SK-N-MC (cell line): Measurements from ENCODE around the gene ULK4.

Experiments
- DNase-seq: peaks from one replicate; pipeline ENCODE4 v3.0.0-alpha.2; 2011; ENCODE audit warnings: low read depth, low spot score
- H3K27ac ChIP-seq: fragments of 200-600 bp; sonication (generic); 2 replicates; pipeline ENCODE4 v1.5.1; 2016; ENCODE audit warnings: mixed run types
- H3K36me3 ChIP-seq: fragments of 200-600 bp; sonication (generic); 2 replicates; pipeline ENCODE4 v1.6.1; 2017; ENCODE audit warnings: antibody characterized with exemption, low read length, mixed read lengths; ENCODE audit not compliant: insufficient read depth
- H3K4me3 ChIP-seq: fragments of 200-600 bp; sonication (generic); 2 replicates; pipeline ENCODE4 v1.5.1; 2016
- H3K9ac ChIP-seq: fragments of 200-600 bp; sonication (generic); 2 replicates; pipeline ENCODE4 v1.8.0; 2017; ENCODE audit warnings: mixed run types, mixed read lengths; ENCODE audit not compliant: insufficient read length
- H3K9me3 ChIP-seq: fragments of 200-600 bp; sonication (generic); 2 replicates; pipeline ENCODE4 v1.6.1; 2017; ENCODE audit warnings: low read depth, mild to moderate bottlenecking, antibody characterized with exemption, low read length, moderate library complexity, mixed read lengths
- EZH2 ChIP-seq: fragments of 200-600 bp; sonication (generic); IDR thresholded peaks from one replicate; pipeline ENCODE4 v1.6.1; 2017; ENCODE audit warnings: antibody characterized with exemption
- FOXP2 ChIP-seq: optimal IDR thresholded peaks from 2 replicates; pipeline ENCODE3; 2011; ENCODE audit warnings: mild to moderate bottlenecking, moderate library complexity; ENCODE audit not compliant: insufficient read depth; ENCODE audit errors: extremely low read length, control extremely low read depth
- POLR2AphosphoS5 ChIP-seq: IDR thresholded peaks from 2 replicates; pipeline ENCODE4 v1.6.1; 2012; ENCODE audit warnings: mild to moderate bottlenecking, low read depth, low read length, borderline replicate concordance

The ULK4 gene

DNA sequence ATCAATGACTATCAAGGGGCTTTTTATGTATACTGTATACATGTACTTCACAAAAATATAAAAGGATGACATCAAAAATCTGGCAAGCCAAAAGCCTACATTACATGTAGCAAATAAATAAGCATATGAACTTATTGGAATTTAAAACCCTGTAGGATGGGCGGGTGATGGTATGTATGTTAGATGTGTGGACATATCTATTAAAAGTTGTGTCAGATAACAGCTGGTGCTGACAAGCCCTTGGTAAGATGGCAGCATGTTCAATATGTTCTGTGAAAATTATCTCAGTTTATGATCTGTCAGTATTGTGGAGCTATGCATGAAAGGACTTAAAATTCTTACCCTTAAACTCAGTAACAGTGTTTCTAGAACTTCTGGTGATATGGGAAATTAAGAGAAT, 742.5 kb downstream of the ULK4 start:
- H3K9ac ChIP-seq, result no peak overlapping the region
- H3K9me3 ChIP-seq, result no peaks in the 10 kb centered on the region
- H3K4me3 ChIP-seq, result no peak overlapping the region
- TF ChIP-seq FOXP2, result no peak
- no peak for TF ChIP-seq POLR2AphosphoS5
- TF ChIP-seq EZH2, result no peak
- peaks cover 7% of the 10 kb centered on the region for H3K36me3 ChIP-seq
- no peak for DNase-seq
- H3K27ac ChIP-seq, result no peak overlapping the region

DNA sequence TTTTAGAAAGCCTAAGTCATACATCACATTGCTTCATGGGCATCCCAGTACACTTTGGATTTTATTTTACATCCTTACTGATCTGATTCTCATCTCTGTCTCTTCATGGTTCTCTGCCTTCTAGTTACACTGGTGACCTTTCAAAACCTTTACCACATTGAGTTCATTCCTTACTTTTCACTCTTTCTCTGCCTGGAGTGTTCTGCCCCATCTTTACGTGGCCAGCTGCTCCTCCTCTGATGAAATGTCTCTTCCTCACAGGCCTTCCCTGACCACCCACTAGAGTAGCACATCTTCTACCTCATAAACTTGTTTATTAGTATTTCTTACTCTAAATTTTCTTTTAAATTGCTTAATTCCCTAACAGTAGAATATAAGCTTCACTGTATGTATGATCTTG, 744.9 kb downstream of the ULK4 start:
- no peaks in the 10 kb centered on the region for H3K36me3 ChIP-seq

DNA sequence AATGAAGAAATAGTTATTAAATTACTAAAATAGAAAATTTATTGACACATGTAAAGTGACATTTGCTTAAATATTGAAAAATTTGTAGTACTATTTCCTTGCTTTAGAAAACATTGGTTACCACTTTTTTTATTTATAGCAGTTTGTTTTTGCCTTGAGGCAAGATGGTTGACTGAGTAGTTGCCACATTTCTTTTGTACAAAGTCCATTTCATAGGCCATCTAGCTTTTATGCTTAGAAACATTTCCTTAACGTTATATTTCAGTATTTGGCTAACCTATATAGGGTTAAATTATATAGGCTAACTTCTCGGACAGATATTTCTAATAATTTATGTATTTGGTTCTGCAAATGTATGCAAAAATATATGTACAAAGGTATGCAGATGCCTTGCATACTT, 745.5 kb downstream of the ULK4 start:
- no peak for TF ChIP-seq POLR2AphosphoS5
- TF ChIP-seq FOXP2, result no peak
- TF ChIP-seq EZH2, result no peak
- Histone ChIP-seq H3K27ac (no peak overlapping the region), H3K9me3 (no peaks in the 10 kb centered on the region)

More for the DNA sequence above, 744.9 kb downstream of the ULK4 start:
- no peaks in the 10 kb centered on the region for H3K9me3 ChIP-seq
- no peak overlapping the region for H3K9ac ChIP-seq
- TF ChIP-seq FOXP2, result no peak
- no peak for TF ChIP-seq POLR2AphosphoS5
- TF ChIP-seq EZH2, result no peak
- H3K4me3 ChIP-seq, result no peak overlapping the region
- H3K27ac ChIP-seq, result no peak overlapping the region
- no peak for DNase-seq

DNA sequence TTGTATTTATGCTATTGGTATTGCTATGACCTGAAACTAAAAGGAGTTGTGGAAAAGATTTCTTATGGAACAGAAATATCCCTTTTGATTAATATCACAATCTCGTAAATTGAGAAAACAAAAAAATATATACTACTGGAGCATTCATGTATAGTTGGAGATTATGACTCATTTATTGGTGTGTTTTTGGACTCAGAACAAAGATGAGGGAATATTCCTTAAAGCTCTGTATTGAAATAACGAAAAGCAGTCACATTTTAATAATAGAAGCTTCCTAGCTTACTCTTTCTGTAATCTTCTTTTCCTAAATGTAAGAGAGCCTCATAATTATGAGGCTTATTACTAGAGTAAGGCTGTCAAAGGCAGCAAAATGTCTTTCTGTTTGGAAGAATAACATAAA, 748.3 kb downstream of the ULK4 start:
- Histone ChIP-seq H3K36me3 (no peaks in the 10 kb centered on the region), H3K9ac (no peak overlapping the region), H3K27ac (no peak overlapping the region), H3K9me3 (no peaks in the 10 kb centered on the region), H3K4me3 (no peak overlapping the region)
- TF ChIP-seq POLR2AphosphoS5 (no peak), EZH2 (no peak), FOXP2 (no peak)
- no peak for DNase-seq

More for the DNA sequence above, 745.5 kb downstream of the ULK4 start:
- H3K36me3 ChIP-seq, result no peaks in the 10 kb centered on the region
- no peak for DNase-seq
- no peak overlapping the region for H3K9ac ChIP-seq
- H3K4me3 ChIP-seq, result no peak overlapping the region

DNA sequence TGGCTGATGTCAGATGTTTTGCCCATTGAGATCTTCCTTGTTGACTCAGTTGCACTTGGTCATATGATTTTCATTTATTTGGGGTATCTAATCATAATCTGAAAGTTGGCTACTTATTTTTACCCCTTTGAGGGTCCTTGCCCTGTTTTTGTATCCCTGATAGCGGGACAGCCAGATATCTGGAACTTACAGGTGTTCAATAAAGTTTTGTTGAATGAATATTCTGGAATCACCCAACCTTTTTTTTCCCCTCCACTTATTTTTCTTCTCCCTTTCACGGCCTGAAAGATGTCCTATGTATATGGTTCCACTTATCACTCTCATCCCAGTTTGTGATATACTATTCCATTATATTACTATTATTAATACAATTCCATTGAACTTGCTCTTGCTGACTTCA, 749.8 kb downstream of the ULK4 start:
- H3K4me3 ChIP-seq, result no peak overlapping the region
- no peaks in the 10 kb centered on the region for H3K36me3 ChIP-seq
- no peaks in the 10 kb centered on the region for H3K9me3 ChIP-seq
- TF ChIP-seq FOXP2, result no peak
- TF ChIP-seq POLR2AphosphoS5, result no peak
- no peak for TF ChIP-seq EZH2
- H3K27ac ChIP-seq, result no peak overlapping the region
- H3K9ac ChIP-seq, result no peak overlapping the region
- no peak for DNase-seq

DNA sequence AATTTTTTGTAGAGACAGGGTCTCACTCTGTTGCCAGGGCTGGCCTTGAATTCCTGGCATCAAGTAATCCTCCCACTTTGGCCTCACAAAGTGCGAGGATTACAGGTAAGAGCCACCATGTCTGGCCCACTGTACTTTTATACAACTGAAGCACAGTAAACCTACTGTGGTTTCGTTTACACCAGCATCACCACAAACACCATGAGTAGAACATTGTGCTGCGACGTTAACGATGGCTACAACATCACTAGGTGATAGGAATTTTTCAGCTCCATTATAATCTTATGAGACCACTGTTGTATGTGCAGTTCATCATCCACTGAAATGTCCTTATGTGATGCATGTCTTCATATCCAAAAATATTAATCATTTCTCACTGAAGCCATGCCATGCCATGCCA, 750.9 kb downstream of the ULK4 start:
- Histone ChIP-seq H3K9ac (no peak overlapping the region), H3K9me3 (no peaks in the 10 kb centered on the region), H3K4me3 (no peak overlapping the region), H3K36me3 (no peaks in the 10 kb centered on the region), H3K27ac (no peak overlapping the region)
- no peak for DNase-seq
- TF ChIP-seq POLR2AphosphoS5 (no peak), EZH2 (no peak), FOXP2 (no peak)

DNA sequence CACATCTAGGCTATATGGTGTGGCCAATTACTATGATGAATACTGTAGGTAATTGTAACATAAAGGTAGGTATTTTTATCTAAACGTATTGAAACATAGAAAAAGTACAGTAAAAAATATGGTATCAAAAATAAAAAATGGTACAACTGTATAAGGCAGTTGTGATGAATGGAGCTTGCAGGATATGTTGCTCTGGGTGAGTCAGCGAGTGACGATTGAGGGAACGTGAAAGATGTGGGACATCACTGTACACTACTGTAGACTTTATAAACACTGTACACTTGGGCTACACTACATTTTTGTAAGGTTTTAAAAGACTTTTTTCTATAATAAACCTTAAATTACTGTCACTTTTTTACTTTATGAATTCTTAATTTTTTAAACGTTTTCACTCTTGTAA, 752.3 kb downstream of the ULK4 start:
- TF ChIP-seq EZH2, result no peak
- no peak for TF ChIP-seq FOXP2
- TF ChIP-seq POLR2AphosphoS5, result no peak
- DNase-seq, result no peak
- H3K9ac ChIP-seq, result no peak overlapping the region
- no peak overlapping the region for H3K4me3 ChIP-seq
- H3K9me3 ChIP-seq, result no peaks in the 10 kb centered on the region
- no peaks in the 10 kb centered on the region for H3K36me3 ChIP-seq
- H3K27ac ChIP-seq, result no peak overlapping the region

DNA sequence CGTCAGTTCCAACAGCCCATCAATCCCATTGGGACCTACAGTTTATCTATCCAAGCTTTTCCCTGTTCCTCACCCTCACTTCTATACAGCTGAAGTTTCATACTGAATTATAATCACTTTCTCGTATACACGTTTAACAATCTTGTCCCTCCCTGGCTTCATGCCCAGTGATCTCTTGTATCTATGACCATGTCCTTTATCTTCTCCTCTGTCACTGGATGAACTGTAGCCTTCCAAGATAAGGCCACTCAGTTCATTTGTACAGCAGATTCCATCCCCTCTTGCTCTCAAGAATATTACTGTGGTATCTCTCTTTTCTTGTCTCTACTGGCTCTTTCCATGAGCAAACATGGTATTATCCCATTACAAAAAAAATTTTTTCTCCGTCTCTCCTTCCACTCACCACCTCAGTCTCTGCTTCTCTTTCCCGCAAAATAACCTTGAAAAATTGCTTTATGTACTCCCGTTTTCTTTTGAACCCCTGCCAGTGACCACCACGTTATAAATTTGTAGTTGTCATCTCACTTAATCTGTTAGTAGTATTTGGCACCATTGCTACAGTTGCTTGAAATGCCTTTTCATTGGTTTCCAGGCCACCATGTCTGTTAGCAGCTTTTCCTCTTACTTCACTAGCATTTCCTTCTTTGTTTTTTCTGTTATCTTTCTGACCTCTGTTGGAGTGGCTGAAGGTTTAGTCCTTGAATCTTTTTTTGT, 753.2 kb downstream of the ULK4 start:
- no peak overlapping the region for H3K9ac ChIP-seq
- no peaks in the 10 kb centered on the region for H3K36me3 ChIP-seq
- H3K4me3 ChIP-seq, result no peak overlapping the region
- H3K27ac ChIP-seq, result no peak overlapping the region
- H3K9me3 ChIP-seq, result no peaks in the 10 kb centered on the region
- no peak for DNase-seq
- TF ChIP-seq FOXP2 (no peak), POLR2AphosphoS5 (no peak), EZH2 (no peak)

DNA sequence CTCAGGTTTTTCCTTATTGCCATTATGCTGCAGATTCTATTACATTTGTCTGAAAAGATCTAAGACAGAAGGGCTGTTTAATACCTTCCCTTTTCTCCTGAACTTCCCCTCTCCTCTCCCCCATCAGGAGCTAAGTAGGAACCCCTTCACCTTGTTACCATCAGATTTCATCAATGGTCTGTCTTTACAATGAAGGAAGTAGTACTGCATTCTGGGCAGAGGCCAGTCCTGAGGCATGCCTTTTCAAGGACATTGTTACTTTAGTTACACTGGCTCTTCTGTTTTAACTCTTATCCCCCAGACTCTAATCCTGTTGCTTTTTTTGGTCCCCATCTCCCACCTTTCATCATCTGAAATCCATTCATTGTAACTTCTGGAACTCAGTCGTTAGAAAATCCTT, 754.5 kb downstream of the ULK4 start:
- H3K36me3 ChIP-seq, result no peaks in the 10 kb centered on the region
- H3K9ac ChIP-seq, result no peak overlapping the region
- DNase-seq, result no peak
- H3K4me3 ChIP-seq, result no peak overlapping the region
- TF ChIP-seq EZH2 (no peak), FOXP2 (no peak), POLR2AphosphoS5 (no peak)
- no peak overlapping the region for H3K27ac ChIP-seq
- no peaks in the 10 kb centered on the region for H3K9me3 ChIP-seq
